Measurements from ENCODE around the gene PTCD2.
A peak's percentile ranks its signal among the peaks of the same experiment; 100 is the strongest.

GRCh38 chr5:72280581-72281069 lies 39.5 kb upstream of the PTCD2 start:
- TF ChIP-seq CTCF (IDR thresholded peaks at IDR 0.05) (peak in 2 of 7 experiments; percentile 5 to 15), POLR2A (IDR thresholded peaks at IDR 0.05) (no peak)

Data from body of pancreas (tissue), 4 donors.